H1 (cell line): Measurements from ENCODE around the gene PRKRIP1. TPM values are rescaled to one million over a fixed set of nuclear protein-coding genes. Genes with fewer than 3 reads are reported as not detected.
"Not testable (repeated sequence)": the region's sequence is repeated elsewhere in the genome, so short reads cannot be mapped to it uniquely, and the experiment has no call there.

Experiments
- CTCF ChIA-PET: fragments of 300-600 bp; sonication (Branson Sonifier 250); formaldehyde crosslinking; loops from one replicate; lab custom pipeline; 2021; ENCODE audit not compliant: partially characterized antibody; lab: Charles Lee
- POLR2A ChIA-PET: fragments of 300-600 bp; sonication (Branson Sonifier 250); formaldehyde crosslinking; loops from one replicate; lab custom pipeline; 2021; ENCODE audit warnings: inconsistent platforms; ENCODE audit not compliant: partially characterized antibody; lab: Charles Lee
- DNase-seq, 2 experiments: peaks; one replicate each; pipeline versions ENCODE4 v3.0.0 to v3.0.0-alpha.2; 2010 to 2022; ENCODE audit warnings: low spot score in 2 of 2, low read depth in 1 of 2, mixed read lengths in 1 of 2
- FAIRE-seq: peaks from 2 replicates; lab custom pipeline; 2011; peaks lifted over from hg19 to GRCh38; lab: Jason Lieb, UNC
- H2AFZ ChIP-seq: 2 replicates; pipeline ENCODE4 v1.8.1; 2012; ENCODE audit warnings: low read length, inconsistent platforms
- H2AK5ac ChIP-seq: 2 replicates; pipeline ENCODE4 v1.6.1; 2013; ENCODE audit warnings: low read depth, low read length
- H2BK120ac ChIP-seq: replicated peaks from 2 replicates; pipeline ENCODE3; 2013; ENCODE audit warnings: low read depth, low read length, inconsistent platforms
- H2BK12ac ChIP-seq: 2 replicates; pipeline ENCODE4 v1.6.1; 2013; ENCODE audit warnings: low read depth, low read length
- H2BK15ac ChIP-seq: 2 replicates; pipeline ENCODE4 v1.6.1; 2013; ENCODE audit warnings: low read length
- H2BK20ac ChIP-seq: 2 replicates; pipeline ENCODE4 v1.6.1; 2013; ENCODE audit warnings: low read length
- H2BK5ac ChIP-seq: 2 replicates; pipeline ENCODE4 v1.6.1; 2013; ENCODE audit warnings: low read depth, low read length
- H3K14ac ChIP-seq: 2 replicates; pipeline ENCODE4 v1.6.1; 2013; ENCODE audit warnings: inconsistent platforms; ENCODE audit not compliant: insufficient read length
- H3K18ac ChIP-seq: 2 replicates; pipeline ENCODE4 v1.6.1; 2013; ENCODE audit warnings: low read length; ENCODE audit errors: extremely low read depth
- H3K23ac ChIP-seq: 2 replicates; pipeline ENCODE4 v1.6.1; 2013; ENCODE audit warnings: inconsistent platforms; ENCODE audit not compliant: insufficient read length
- H3K23me2 ChIP-seq: 2 replicates; pipeline ENCODE4 v1.6.1; 2013; ENCODE audit warnings: low read depth, low read length
- H3K27ac ChIP-seq: 2 replicates; pipeline ENCODE4 v1.6.1; 2011; ENCODE audit warnings: low read depth, low read length, inconsistent platforms
- H3K27me3 ChIP-seq, 4 experiments: replicated peaks in 1 of 4; 1 replicate in 1 of 4; 2 replicates in 3 of 4; pipeline versions ENCODE4 v1.6.1 to v1.8.1; 2011 to 2013; ENCODE audit warnings: low read length in 3 of 4, mild to moderate bottlenecking in 3 of 4, inconsistent platforms in 2 of 4, mixed read lengths in 2 of 4, moderate library complexity in 1 of 4; ENCODE audit not compliant: control insufficient read depth in 3 of 4, insufficient read depth in 3 of 4; ENCODE audit errors: extremely low read depth in 1 of 4
- H3K36me3 ChIP-seq, 4 experiments: 2 replicates each; pipeline versions ENCODE4 v1.6.1 to v1.8.1; 2011 to 2013; ENCODE audit warnings: mild to moderate bottlenecking in 4 of 4, low read length in 3 of 4, moderate library complexity in 2 of 4, control low read depth in 1 of 4, inconsistent platforms in 1 of 4; ENCODE audit not compliant: insufficient read depth in 4 of 4, control insufficient read depth in 2 of 4
- H3K4ac ChIP-seq: replicated peaks from 2 replicates; pipeline ENCODE3; 2013; ENCODE audit warnings: low read length, low read depth, mixed read lengths, inconsistent platforms; ENCODE audit not compliant: insufficient read length
- H3K4me1 ChIP-seq, 4 experiments: replicated peaks in 1 of 4; 1 replicate in 1 of 4; 2 replicates in 3 of 4; pipeline versions ENCODE4 v1.6.1 to v1.8.1; 2011 to 2013; ENCODE audit warnings: low read length in 3 of 4, inconsistent platforms in 2 of 4, mixed read lengths in 1 of 4; ENCODE audit not compliant: insufficient read depth in 4 of 4, control insufficient read depth in 3 of 4
- H3K4me2 ChIP-seq, 2 experiments: 2 replicates each; pipeline versions ENCODE4 v1.6.1 to v1.8.1; 2011 to 2013; ENCODE audit warnings: low read depth in 2 of 2, low read length in 2 of 2, control low read depth in 1 of 2, inconsistent platforms in 1 of 2, mild to moderate bottlenecking in 1 of 2; ENCODE audit not compliant: insufficient read depth in 1 of 2
- H3K4me3 ChIP-seq, 4 experiments: fragments of 200-600, 300-600 bp in 1 of 4; sonication (generic), shearing (Covaris generic), sonication (Bioruptor Twin) in 1 of 4; 2 replicates each; pipeline versions ENCODE4 v1.5.1 to v1.8.1; 2011 to 2016; ENCODE audit warnings: low read length in 4 of 4, low read depth in 3 of 4, control low read depth in 2 of 4, inconsistent platforms in 2 of 4, mild to moderate bottlenecking in 2 of 4, mixed read lengths in 1 of 4, moderate library complexity in 1 of 4; ENCODE audit not compliant: insufficient read depth in 2 of 4; ENCODE audit errors: extremely low read depth in 1 of 4
- H3K56ac ChIP-seq: replicated peaks from 2 replicates; pipeline ENCODE3; 2013; ENCODE audit warnings: low read depth, mild to moderate bottlenecking, mixed read lengths, low read length, inconsistent platforms; ENCODE audit not compliant: insufficient read length
- H3K79me1 ChIP-seq: 2 replicates; pipeline ENCODE4 v1.6.1; 2013; ENCODE audit warnings: low read depth, low read length, control low read depth
- H3K79me2 ChIP-seq, 2 experiments: 2 replicates each; pipeline versions ENCODE4 v1.6.1 to v1.8.1; 2012 to 2013; ENCODE audit warnings: low read length in 2 of 2, mild to moderate bottlenecking in 2 of 2, inconsistent platforms in 1 of 2; ENCODE audit not compliant: insufficient read depth in 2 of 2, control insufficient read depth in 1 of 2
- H3K9ac ChIP-seq, 4 experiments: replicated peaks in 1 of 4; 1 replicate in 1 of 4; 2 replicates in 3 of 4; pipeline versions ENCODE4 v1.6.1 to v1.8.1; 2011 to 2013; ENCODE audit warnings: low read depth in 3 of 4, low read length in 3 of 4, control low read depth in 2 of 4, mild to moderate bottlenecking in 2 of 4, moderate library complexity in 2 of 4, inconsistent platforms in 1 of 4; ENCODE audit errors: extremely low read depth in 1 of 4
- H3K9me3 ChIP-seq, 2 experiments: 2 replicates each; pipeline versions ENCODE4 v1.6.1 to v1.8.1; 2012 to 2013; ENCODE audit warnings: mild to moderate bottlenecking in 2 of 2, moderate library complexity in 2 of 2, control low read depth in 1 of 2, inconsistent platforms in 1 of 2, low read depth in 1 of 2, low read length in 1 of 2, mixed read lengths in 1 of 2; ENCODE audit not compliant: insufficient read depth in 2 of 2
- H4K20me1 ChIP-seq, 2 experiments: replicated peaks in 1 of 2; 2 replicates each; pipeline versions ENCODE3 to v1.8.1; 2011 to 2013; ENCODE audit warnings: inconsistent platforms in 2 of 2, low read length in 2 of 2, mild to moderate bottlenecking in 1 of 2; ENCODE audit not compliant: insufficient read depth in 2 of 2, control insufficient read depth in 1 of 2
- H4K5ac ChIP-seq: 2 replicates; pipeline ENCODE4 v1.6.1; 2013; ENCODE audit warnings: low read length, low read depth, mixed read lengths, inconsistent platforms; ENCODE audit not compliant: insufficient read length
- H4K8ac ChIP-seq: 2 replicates; pipeline ENCODE4 v1.8.0; 2013; ENCODE audit warnings: mild to moderate bottlenecking, moderate library complexity, low read length, inconsistent platforms; ENCODE audit not compliant: insufficient read depth; ENCODE audit errors: extremely low read depth
- H4K91ac ChIP-seq: replicated peaks from 2 replicates; pipeline ENCODE3; 2013; ENCODE audit warnings: low read length, mixed read lengths, inconsistent platforms; ENCODE audit not compliant: insufficient read length
- HDAC2 ChIP-seq, 2 experiments: fragments of 300-600 bp in 1 of 2; sonication (generic) in 1 of 2; IDR thresholded peaks; 2 replicates each; pipeline ENCODE4 v1.6.1; 2011 to 2012; ENCODE audit warnings: low read depth in 2 of 2, low read length in 2 of 2, mild to moderate bottlenecking in 2 of 2, moderate library complexity in 2 of 2, borderline replicate concordance in 1 of 2, inconsistent platforms in 1 of 2
- MAX ChIP-seq: IDR thresholded peaks from 2 replicates; pipeline ENCODE4 v1.6.1; 2012; ENCODE audit warnings: inconsistent platforms
- WGBS, 2 experiments: shearing (Covaris generic) in 1 of 2; methylation state at CpG; one replicate each; pipeline versions ENCODE4 v1.1.6 to v1.1.7; 2013 to 2015; ENCODE audit warnings: low lambda C conversion rate in 2 of 2, mixed read lengths in 2 of 2, inconsistent platforms in 1 of 2, low coverage in 1 of 2, missing lambda C conversion rate in 1 of 2; ENCODE audit not compliant: insufficient replicate concordance in 2 of 2, insufficient coverage in 1 of 2, insufficient read length in 1 of 2; ENCODE audit errors: extremely low coverage in 1 of 2, missing lambda C conversion rate in 1 of 2; 5-methylcytosine and 5-hydroxymethylcytosine counted together
- polyA plus RNA-seq, 7 experiments: library from polyadenylated mRNA; depleted of rRNA in 3 of 7; stranded (reverse) in 5 of 7; unstranded in 2 of 7; fragments of >200 nt in 5 of 7; fragments of 200-250 nt in 2 of 7; gene quantifications; 1 replicate in 5 of 7; 2 replicates in 1 of 7; 4 replicates in 1 of 7; pipeline versions ENCODE4 v1.2.1 to v1.2.3, GENCODE V29; 2011 to 2013; ENCODE audit warnings: missing spikeins in 2 of 7, mixed read lengths in 2 of 7
- total RNA-seq: library from RNA; stranded (reverse); fragmentation: NEBNext Ultra II Directional; extraction: Animal tissue kit (Norgen Biotek cat#: 25700); gene quantifications from 2 replicates; pipeline ENCODE4 v1.2.1, GENCODE V29; 2021

Gene PRKRIP1
- total and polyA plus RNA-seq, 2 of the 8 experiments (the other 6 are each of a cell fraction or from before 2014, with no cell fraction given), result 11.1 to 22.0 TPM

- no peak for TF ChIP-seq HDAC2 (IDR thresholded peaks at IDR 0.05; ENCODE audit: borderline replicate concordance in 1 of 2, low read depth in 2 of 2, low read length in 2 of 2)
- peak; percentile 68; the same call in 1 of the 2 replicates for TF ChIP-seq MAX
Measured at GRCh38 chr7:102395873-102396709, at the start of gene PRKRIP1 (continued).

- H3K23ac ChIP-seq, H3K4me2 ChIP-seq, H3K4me1 ChIP-seq, DNase-seq, H4K91ac ChIP-seq, H2BK120ac ChIP-seq, FAIRE-seq, H3K79me1 ChIP-seq, H3K36me3 ChIP-seq, H3K9ac ChIP-seq, H2BK5ac ChIP-seq, H3K23me2 ChIP-seq, H2BK20ac ChIP-seq, H4K20me1 ChIP-seq, POLR2A ChIA-PET, H3K9me3 ChIP-seq, H3K27ac ChIP-seq, H2AK5ac ChIP-seq, H3K79me2 ChIP-seq, H3K18ac ChIP-seq, H4K5ac ChIP-seq, H3K4me3 ChIP-seq, H3K14ac ChIP-seq, H3K56ac ChIP-seq, H2BK12ac ChIP-seq, H4K8ac ChIP-seq, H3K27me3 ChIP-seq, H3K4ac ChIP-seq, H2BK15ac ChIP-seq, CTCF ChIA-PET, H2AFZ ChIP-seq: not testable (repeated sequence)
- 89% methylated on average over 3 of the region's 6 CpGs; no CpG with 5 or more reads in 1 of the 2 experiments for WGBS, 2 experiments
Measured at GRCh38 chr7:102346983-102347382, 49.2 kb upstream of the PRKRIP1 start.
